NCI-H187 (cell line): ENCODE data around the gene SWT1.
"Not testable (repeated sequence)": the region's sequence is repeated elsewhere in the genome, so short reads cannot be mapped to it uniquely, and the experiment has no call there.

Experiments
- DNase-seq, 2 experiments: peaks; one replicate each; lab custom pipeline; 2025; lab: John Stamatoyannopoulos, UW

Gene SWT1

GRCh38 chr1:185245466-185245865, 88.5 kb downstream of the SWT1 start:
- no peak for DNase-seq

DNA sequence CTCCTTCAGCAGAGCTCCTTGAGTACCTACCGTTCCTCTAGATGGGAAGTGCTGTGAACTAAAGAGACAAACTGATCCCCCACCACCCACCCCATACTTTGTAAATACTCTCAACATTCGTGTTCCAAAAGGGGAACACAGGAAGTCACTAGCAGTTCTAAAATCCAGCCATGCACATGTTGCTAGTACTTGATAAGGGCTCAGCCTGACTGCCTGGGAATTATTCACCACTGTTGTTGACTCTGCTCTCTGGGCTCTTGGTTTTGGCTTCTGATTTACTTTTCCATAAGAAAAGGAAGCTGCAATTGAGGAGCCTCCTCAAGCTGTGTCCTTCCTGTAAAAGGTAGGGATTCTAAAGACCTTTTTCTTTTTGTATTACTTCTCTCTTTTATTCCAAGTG, 92.6 kb downstream of the SWT1 start:
- no peak for DNase-seq

GRCh38 chr1:185250063-185250462, 93.1 kb downstream of the SWT1 start:
- DNase-seq = no peak

DNA sequence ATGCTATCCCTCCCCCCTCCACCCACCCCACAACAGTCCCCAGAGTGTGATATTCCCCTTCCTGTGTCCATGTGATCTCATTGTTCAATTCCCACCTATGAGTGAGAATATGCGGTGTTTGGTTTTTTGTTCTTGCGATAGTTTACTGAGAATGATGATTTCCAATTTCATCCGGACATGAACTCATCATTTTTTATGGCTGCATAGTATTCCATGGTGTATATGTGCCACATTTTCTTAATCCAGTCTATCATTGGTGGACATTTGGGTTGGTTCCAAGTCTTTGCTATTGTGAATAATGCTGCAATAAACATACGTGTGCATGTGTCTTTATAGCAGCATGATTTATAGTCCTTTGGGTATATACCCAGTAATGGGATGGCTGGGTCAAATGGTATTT, 95.0 kb downstream of the SWT1 start:
- not testable (repeated sequence) for DNase-seq

DNA sequence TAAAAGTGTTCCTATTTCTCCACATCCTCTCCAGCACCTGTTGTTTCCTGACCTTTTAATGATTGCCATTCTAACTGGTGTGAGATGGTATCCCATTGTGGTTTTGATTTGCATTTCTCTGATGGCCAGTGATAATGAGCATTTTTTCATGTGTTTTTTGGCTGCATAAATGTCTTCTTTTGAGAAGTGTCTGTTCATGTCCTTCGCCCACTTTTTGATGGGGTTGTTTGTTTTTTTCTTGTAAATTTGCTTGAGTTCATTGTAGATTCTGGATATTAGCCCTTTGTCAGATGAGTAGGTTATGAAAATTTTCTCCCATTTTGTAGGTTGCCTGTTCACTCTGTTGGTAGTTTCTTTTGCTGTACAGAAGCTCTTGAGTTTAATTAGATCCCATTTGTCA, 95.4 kb downstream of the SWT1 start:
- DNase-seq = not testable (repeated sequence)

- not testable (repeated sequence) for DNase-seq
These were observed 98.6 kb downstream of the SWT1 start for GRCh38 chr1:185255595-185255994.

DNA sequence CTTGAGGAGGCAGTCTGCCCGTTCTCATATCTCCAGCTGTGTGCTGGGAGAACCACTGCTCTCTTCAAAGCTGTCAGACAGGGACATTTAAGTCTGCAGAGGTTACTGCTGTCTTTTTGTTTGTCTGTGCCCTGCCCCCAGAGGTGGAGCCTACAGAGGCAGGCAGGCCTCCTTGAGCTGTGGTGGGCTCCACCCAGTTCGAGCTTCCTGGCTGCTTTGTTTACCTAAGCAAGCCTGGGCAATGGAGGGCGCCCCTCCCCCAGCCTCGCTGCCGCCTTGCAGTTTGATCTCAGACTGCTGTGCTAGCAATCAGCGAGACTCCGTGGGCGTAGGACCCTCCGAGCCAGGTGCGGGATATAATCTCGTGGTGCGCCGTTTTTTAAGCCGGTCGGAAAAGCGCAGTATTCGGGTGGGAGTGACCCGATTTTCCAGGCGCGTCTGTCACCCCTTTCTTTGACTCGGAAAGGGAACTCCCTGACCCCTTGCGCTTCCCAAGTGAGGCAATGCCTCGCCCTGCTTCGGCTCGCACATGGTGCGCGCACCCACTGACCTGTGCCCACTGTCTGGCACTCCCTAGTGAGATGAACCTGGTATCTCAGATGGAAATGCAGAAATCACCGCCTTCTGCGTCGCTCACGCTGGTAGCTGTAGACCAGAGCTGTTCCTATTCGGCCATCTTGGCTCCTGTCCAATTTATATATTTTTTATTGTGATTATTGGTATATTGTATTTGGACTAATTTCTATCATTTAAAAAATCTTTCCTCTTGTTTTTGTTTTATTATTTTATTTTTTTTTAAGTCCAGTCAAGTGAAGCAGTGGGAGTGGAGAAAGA, 100.4 kb downstream of the SWT1 start:
- DNase-seq = not testable (repeated sequence)

GRCh38 chr1:185257950-185258208, 100.9 kb downstream of the SWT1 start:
- DNase-seq = no peak

GRCh38 chr1:185258676-185259075, 101.7 kb downstream of the SWT1 start:
- DNase-seq = no peak

- no peak for DNase-seq
These were observed 103.6 kb downstream of the SWT1 start for GRCh38 chr1:185260611-185261010.

- no peak for DNase-seq
These were observed 105.2 kb downstream of the SWT1 start for GRCh38 chr1:185262151-185262550.

- no peak for DNase-seq
These were observed 106.3 kb downstream of the SWT1 start for GRCh38 chr1:185263292-185263691.

GRCh38 chr1:185263780-185264179, 106.8 kb downstream of the SWT1 start:
- DNase-seq = no peak

DNA sequence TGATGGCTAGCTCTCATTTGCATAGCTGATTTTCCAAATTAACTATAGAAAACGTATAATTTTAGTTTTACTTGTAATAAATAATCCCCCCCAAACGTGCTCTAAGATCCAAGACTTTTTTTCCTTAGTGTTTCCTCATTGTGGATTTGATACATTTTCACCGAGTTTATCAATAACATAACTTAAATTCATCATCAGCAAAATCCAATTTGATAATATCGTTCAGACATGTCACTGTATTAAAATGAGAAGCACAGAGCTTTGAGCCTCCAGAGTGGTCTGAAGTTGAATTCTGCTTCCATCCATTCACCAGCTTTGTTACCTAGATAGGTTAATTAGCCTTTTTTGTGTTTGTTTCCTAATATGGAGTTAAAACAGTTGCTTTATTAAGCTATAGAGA, 108.3 kb downstream of the SWT1 start:
- DNase-seq = no peak

GRCh38 chr1:185267301-185267700, 110.3 kb downstream of the SWT1 start:
- DNase-seq = no peak

DNA sequence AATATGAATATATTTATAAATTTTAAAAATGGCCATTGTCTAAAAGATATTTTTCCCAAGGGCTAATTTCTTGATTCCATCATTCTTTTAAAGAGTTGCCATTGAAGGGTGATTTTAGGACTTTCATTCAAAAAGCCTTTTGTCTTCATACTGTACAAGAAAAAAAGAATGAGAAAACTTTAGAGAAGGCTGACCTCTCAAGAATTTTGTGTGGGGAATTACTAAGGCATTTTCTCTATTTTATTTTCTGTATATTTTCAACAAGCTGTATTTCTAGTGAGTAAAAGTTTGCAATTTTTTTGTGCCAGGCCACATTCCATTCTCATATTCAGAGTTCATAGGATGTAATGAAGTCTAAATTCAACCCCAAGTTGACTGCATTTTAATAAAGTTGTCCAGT, 110.7 kb downstream of the SWT1 start:
- DNase-seq = no peak

GRCh38 chr1:185268352-185268751, 111.4 kb downstream of the SWT1 start:
- DNase-seq = no peak

GRCh38 chr1:185271921-185272320, 115.0 kb downstream of the SWT1 start:
- DNase-seq = no peak

DNA sequence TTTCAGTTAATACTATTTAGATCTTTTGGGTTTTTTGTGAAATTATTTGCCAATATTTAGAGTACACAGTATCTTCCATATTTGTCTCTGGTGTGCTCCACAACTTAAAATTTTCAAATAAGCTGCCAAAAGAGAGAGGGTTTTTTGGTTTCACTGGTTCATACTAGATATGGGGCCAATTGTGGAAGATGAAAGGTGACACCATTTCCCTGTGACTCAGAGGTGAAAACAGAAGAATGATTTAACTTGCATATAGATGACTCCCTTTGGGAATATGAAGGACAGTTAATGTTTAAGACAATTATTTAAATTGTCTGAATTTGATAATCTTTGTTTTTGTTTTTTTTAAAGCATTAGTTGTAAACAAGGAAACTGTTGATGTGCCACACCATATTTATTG, 122.6 kb downstream of the SWT1 start:
- DNase-seq = no peak

GRCh38 chr1:185280589-185280988, 123.6 kb downstream of the SWT1 start:
- no peak for DNase-seq

GRCh38 chr1:185281245-185281644, 124.3 kb downstream of the SWT1 start:
- DNase-seq = no peak

GRCh38 chr1:185284116-185284515, 127.1 kb downstream of the SWT1 start:
- DNase-seq = no peak

DNA sequence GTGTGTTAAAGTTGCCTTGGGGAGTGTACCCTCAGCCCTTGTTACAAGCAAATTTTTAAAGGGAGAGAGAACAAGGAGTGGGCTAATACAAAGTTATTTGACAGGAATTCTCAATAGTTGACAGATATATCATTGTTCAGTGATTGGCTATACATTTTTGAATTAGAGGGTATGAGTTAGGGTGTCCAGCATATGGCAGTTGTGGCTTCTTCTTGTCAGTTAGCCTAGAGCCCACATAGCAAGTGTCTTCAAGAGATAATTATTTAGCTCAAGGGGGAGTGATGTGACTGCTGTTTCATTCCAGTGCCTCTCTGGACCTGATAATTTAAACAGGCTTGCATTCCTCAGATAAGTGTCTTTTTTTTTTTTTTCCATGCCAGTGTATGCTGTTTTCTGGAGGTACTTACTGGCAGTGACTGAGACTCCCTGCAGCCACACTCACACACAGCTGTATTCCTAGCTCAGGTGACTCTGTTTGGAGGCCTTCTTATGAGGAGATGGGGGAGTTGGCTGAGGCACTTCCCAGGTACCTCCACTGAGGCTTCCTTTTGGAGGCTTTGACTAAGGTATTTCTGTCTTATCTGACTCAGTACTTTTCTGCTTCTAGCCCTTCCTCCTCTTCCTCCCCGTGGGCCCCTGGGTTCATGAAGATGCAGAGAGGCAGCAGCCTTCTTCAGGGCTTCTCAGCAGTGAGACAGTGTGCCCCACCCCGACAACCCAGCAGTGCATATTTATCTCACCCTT, 127.7 kb downstream of the SWT1 start:
- no peak for DNase-seq

DNA sequence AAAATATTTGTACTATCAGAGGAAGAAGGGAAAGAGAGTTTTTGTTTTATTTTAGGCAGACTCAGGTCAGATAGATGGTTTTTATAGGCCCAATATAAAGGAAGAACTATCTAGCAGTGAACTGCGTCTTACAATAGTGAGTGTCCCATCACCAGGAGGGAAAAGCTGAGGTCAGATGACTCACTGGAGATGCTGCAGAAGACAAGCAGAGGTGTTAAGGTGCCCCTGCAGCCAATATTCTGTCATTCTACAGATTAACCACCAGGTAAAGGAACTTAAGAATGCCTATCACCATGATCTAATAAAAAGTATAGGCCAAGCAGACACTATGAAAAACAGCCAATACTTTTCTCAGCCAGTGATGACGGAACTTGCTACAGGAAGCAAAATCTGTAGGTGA, 130.5 kb downstream of the SWT1 start:
- no peak for DNase-seq
